HEK293 (cell line): ENCODE measurements around the gene MKI67.

ENCODE experiments used
- CTCF ChIA-PET: fragments of 350-600 bp; formaldehyde crosslinking; extraction: SDS; loops from one replicate; lab custom pipeline; 2021; ENCODE audit warnings: antibody characterized with exemption; lab: Yijun Ruan, JAX
- POLR2A ChIA-PET: fragments of 300-600 bp; formaldehyde crosslinking; extraction: SDS; loops from one replicate; lab custom pipeline; 2020; ENCODE audit warnings: antibody characterized with exemption, inconsistent platforms; lab: Yijun Ruan, JAX
- H3K27ac ChIP-seq: fragments of 200-500 bp; sonication (Bioruptor generic); 2 replicates; pipeline ENCODE4 v1.5.1; 2014; ENCODE audit warnings: low read depth, low read length, control low read depth, inconsistent platforms; ENCODE audit errors: extremely low read depth
- H3K36me3 ChIP-seq, 2 experiments: fragments of 200-500 bp in 1 of 2; sonication (Bioruptor generic) in 1 of 2; 1 replicate in 1 of 2; 2 replicates in 1 of 2; pipeline ENCODE4 v1.5.1; 2014 to 2017; ENCODE audit warnings: inconsistent platforms in 2 of 2, low read length in 2 of 2; ENCODE audit not compliant: control insufficient read depth in 2 of 2, insufficient read depth in 1 of 2
- H3K4me1 ChIP-seq: fragments of 200-500 bp; sonication (Bioruptor generic); 2 replicates; pipeline ENCODE4 v1.5.1; 2014; ENCODE audit warnings: mild to moderate bottlenecking, low read length, inconsistent platforms; ENCODE audit not compliant: control insufficient read depth, insufficient read depth
- H3K4me3 ChIP-seq: 2 replicates; pipeline ENCODE4 v1.5.1; 2011; ENCODE audit warnings: low read depth, mild to moderate bottlenecking, control low read depth, low read length, moderate library complexity
- H3K9me3 ChIP-seq: fragments of 200-500 bp; sonication (Bioruptor generic); 2 replicates; pipeline ENCODE4 v1.5.1; 2014; ENCODE audit warnings: low read depth, low read length, inconsistent platforms; ENCODE audit not compliant: control insufficient read depth, insufficient read depth
- HOXA7 ChIP-seq: sonication (generic); formaldehyde crosslinking; IDR thresholded peaks from 2 replicates; pipeline ENCODE4 v1.8.1; 2022; ENCODE audit warnings: missing genetic modification reagents, borderline replicate concordance
- RBAK ChIP-seq: fragments of 450-650 bp; formaldehyde crosslinking; IDR thresholded peaks from 2 replicates; pipeline ENCODE4 v1.5.1; 2016; ENCODE audit warnings: missing biosample characterization, missing genetic modification characterization
- WT1 ChIP-seq: fragments of 450-650 bp; formaldehyde crosslinking; IDR thresholded peaks from 2 replicates; pipeline ENCODE4 v1.5.1; 2016; ENCODE audit warnings: missing biosample characterization, missing genetic modification characterization
- ZIC2 ChIP-seq: fragments of 450-650 bp; formaldehyde crosslinking; IDR thresholded peaks from 2 replicates; pipeline ENCODE4 v1.5.1; 2016; ENCODE audit warnings: missing biosample characterization, missing genetic modification characterization
- ZNF132 ChIP-seq: fragments of 450-650 bp; formaldehyde crosslinking; IDR thresholded peaks from 2 replicates; pipeline ENCODE4 v1.5.1; 2017; ENCODE audit warnings: missing biosample characterization, missing genetic modification characterization, borderline replicate concordance
- ZNF155 ChIP-seq: fragments of 450-650 bp; formaldehyde crosslinking; IDR thresholded peaks from 2 replicates; pipeline ENCODE4 v1.5.1; 2016; ENCODE audit warnings: missing biosample characterization, missing genetic modification characterization
- ZNF184 ChIP-seq: fragments of 450-650 bp; IDR thresholded peaks from 2 replicates; pipeline ENCODE4 v1.5.1; 2018; ENCODE audit warnings: missing biosample characterization, mild to moderate bottlenecking, missing genetic modification characterization
- ZNF350 ChIP-seq: fragments of 450-650 bp; formaldehyde crosslinking; IDR thresholded peaks from 2 replicates; pipeline ENCODE4 v1.5.0; 2017; ENCODE audit warnings: missing biosample characterization, mild to moderate bottlenecking, missing genetic modification characterization
- ZNF473 ChIP-seq: fragments of 450-650 bp; formaldehyde crosslinking; IDR thresholded peaks from 2 replicates; pipeline ENCODE4 v1.5.1; 2017; ENCODE audit warnings: missing biosample characterization, missing genetic modification characterization
- ZNF548 ChIP-seq: fragments of 450-650 bp; formaldehyde crosslinking; IDR thresholded peaks from 2 replicates; pipeline ENCODE4 v1.5.1; 2016; ENCODE audit warnings: missing biosample characterization, missing genetic modification characterization
- ZNF654 ChIP-seq: fragments of 450-650 bp; formaldehyde crosslinking; IDR thresholded peaks from 2 replicates; pipeline ENCODE4 v1.5.1; 2016; ENCODE audit warnings: low read depth, missing biosample characterization, missing genetic modification characterization
- ZNF843 ChIP-seq: fragments of 450-650 bp; formaldehyde crosslinking; IDR thresholded peaks from 2 replicates; pipeline ENCODE4 v1.5.1; 2016; ENCODE audit warnings: missing biosample characterization, missing genetic modification characterization
- ZSCAN16 ChIP-seq: fragments of 450-650 bp; formaldehyde crosslinking; IDR thresholded peaks from 2 replicates; pipeline ENCODE4 v1.5.1; 2016; ENCODE audit warnings: missing biosample characterization, missing genetic modification characterization
- ZSCAN30 ChIP-seq: fragments of 450-650 bp; IDR thresholded peaks from 2 replicates; pipeline ENCODE4 v1.5.1; 2018; ENCODE audit warnings: missing biosample characterization, mild to moderate bottlenecking, missing genetic modification characterization, moderate library complexity
- TF ChIP-seq, protein P1 (sequence below): fragments of 450-650 bp; formaldehyde crosslinking; IDR thresholded peaks from 2 replicates; pipeline ENCODE4 v1.5.1; 2016; ENCODE audit warnings: missing biosample characterization, missing genetic modification characterization
- TF ChIP-seq, protein P2 (sequence below): IDR thresholded peaks from 2 replicates; pipeline ENCODE4 v1.6.1; 2011; ENCODE audit warnings: mild to moderate bottlenecking, low read depth, low read length, borderline replicate concordance
- TF ChIP-seq, protein P3 (sequence below): fragments of 450-650 bp; formaldehyde crosslinking; IDR thresholded peaks from 2 replicates; pipeline ENCODE4; 2016; ENCODE audit warnings: missing biosample characterization, missing genetic modification characterization
- TF ChIP-seq, protein P4 (sequence below): fragments of 450-650 bp; formaldehyde crosslinking; IDR thresholded peaks from 2 replicates; pipeline ENCODE4 v1.5.1; 2016; ENCODE audit warnings: missing biosample characterization, missing genetic modification characterization
- TF ChIP-seq, protein P5 (sequence below): fragments of 450-650 bp; formaldehyde crosslinking; IDR thresholded peaks from 2 replicates; pipeline ENCODE4 v1.5.1; 2016; ENCODE audit warnings: missing biosample characterization, missing genetic modification characterization, low read depth
- TF ChIP-seq, protein P6 (sequence below): fragments of 450-650 bp; formaldehyde crosslinking; IDR thresholded peaks from 2 replicates; pipeline ENCODE4 v1.5.1; 2016; ENCODE audit warnings: missing biosample characterization, missing genetic modification characterization

The MKI67 gene

DNA sequence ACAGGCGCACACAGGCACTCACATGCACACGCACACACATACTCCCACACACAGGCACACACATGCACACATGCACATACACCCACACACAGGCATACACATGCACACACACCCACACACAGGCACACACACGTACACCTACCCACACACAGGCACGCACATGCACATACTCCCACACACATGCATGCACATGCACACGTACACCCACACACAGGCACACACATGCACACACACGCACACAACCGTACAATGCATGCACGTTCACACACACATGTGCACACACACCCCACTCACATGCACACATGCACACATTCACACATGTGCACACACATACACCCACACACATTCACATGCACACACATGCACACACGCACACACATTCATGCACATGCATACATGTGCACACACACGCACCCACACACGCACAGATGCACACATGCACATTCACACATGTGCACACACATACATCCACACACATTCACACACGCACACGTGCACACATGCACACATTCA lies 59.3 kb downstream of the MKI67 start (continued):
- TF ChIP-seq ZNF350 (tag by site-specific recombination): no peak
- TF ChIP-seq, protein P1, sequence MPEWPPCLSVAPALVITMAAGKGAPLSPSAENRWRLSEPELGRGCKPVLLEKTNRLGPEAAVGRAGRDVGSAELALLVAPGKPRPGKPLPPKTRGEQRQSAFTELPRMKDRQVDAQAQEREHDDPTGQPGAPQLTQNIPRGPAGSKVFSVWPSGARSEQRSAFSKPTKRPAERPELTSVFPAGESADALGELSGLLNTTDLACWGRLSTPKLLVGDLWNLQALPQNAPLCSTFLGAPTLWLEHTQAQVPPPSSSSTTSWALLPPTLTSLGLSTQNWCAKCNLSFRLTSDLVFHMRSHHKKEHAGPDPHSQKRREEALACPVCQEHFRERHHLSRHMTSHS (tag by site-specific recombination): no peak
- TF ChIP-seq ZNF132 (tag by site-specific recombination): no peak
- no peak for TF ChIP-seq ZNF654 (tag by site-specific recombination)
- TF ChIP-seq, protein P2, sequence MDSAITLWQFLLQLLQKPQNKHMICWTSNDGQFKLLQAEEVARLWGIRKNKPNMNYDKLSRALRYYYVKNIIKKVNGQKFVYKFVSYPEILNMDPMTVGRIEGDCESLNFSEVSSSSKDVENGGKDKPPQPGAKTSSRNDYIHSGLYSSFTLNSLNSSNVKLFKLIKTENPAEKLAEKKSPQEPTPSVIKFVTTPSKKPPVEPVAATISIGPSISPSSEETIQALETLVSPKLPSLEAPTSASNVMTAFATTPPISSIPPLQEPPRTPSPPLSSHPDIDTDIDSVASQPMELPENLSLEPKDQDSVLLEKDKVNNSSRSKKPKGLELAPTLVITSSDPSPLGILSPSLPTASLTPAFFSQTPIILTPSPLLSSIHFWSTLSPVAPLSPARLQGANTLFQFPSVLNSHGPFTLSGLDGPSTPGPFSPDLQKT: no peak
- TF ChIP-seq, protein P3, sequence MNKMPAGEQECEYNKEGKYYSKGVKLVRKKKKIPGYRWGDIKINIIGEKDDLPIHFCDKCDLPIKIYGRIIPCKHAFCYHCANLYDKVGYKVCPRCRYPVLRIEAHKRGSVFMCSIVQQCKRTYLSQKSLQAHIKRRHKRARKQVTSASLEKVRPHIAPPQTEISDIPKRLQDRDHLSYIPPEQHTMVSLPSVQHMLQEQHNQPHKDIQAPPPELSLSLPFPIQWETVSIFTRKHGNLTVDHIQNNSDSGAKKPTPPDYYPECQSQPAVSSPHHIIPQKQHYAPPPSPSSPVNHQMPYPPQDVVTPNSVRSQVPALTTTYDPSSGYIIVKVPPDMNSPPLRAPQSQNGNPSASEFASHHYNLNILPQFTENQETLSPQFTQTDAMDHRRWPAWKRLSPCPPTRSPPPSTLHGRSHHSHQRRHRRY (tag by site-specific recombination): no peak
- no peak for TF ChIP-seq RBAK (tag by site-specific recombination)
- no peak for TF ChIP-seq WT1 (tag by site-specific recombination)

DNA sequence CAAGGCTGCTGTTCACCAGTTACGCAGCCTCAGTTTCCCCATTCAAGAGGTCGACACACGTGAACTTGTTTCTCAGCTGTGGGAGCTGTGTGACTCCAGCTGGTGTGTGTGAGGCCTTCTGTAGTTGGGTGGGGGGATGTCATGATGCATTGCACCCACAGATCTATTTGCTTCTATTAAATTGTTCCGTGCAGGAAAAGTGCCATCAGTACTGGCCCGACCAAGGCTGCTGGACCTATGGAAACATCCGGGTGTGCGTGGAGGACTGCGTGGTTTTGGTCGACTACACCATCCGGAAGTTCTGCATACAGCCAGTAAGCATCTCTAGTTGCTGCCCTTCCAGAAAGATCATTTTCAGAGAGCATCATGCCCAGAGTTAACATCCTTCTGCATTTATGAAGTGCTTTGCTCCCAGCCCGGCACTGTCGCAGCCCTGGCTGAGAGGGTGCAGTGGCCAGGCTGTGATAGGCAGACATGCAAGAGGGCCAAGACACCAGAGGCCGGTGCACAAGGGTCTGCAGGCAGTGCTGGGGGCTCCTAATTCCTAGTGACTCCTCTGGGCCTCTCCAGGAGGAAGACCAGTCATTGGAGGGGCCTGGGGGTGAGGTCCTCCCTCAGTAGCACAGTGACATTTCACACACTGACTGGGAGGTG lies 60.2 kb downstream of the MKI67 start:
- ChIA-PET CTCF (no interaction called here), POLR2A (no interaction called here)
- no peak overlapping the region for H3K4me3 ChIP-seq
- no peaks in the 10 kb centered on the region for H3K4me1 ChIP-seq
- no peak overlapping the region for H3K27ac ChIP-seq
- TF ChIP-seq, protein P4, sequence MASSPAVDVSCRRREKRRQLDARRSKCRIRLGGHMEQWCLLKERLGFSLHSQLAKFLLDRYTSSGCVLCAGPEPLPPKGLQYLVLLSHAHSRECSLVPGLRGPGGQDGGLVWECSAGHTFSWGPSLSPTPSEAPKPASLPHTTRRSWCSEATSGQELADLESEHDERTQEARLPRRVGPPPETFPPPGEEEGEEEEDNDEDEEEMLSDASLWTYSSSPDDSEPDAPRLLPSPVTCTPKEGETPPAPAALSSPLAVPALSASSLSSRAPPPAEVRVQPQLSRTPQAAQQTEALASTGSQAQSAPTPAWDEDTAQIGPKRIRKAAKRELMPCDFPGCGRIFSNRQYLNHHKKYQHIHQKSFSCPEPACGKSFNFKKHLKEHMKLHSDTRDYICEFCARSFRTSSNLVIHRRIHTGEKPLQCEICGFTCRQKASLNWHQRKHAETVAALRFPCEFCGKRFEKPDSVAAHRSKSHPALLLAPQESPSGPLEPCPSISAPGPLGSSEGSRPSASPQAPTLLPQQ (tag by site-specific recombination): no peak
- no peak for TF ChIP-seq ZIC2 (tag by site-specific recombination)
- no peak for TF ChIP-seq ZNF548 (tag by site-specific recombination)
- TF ChIP-seq, protein P5, sequence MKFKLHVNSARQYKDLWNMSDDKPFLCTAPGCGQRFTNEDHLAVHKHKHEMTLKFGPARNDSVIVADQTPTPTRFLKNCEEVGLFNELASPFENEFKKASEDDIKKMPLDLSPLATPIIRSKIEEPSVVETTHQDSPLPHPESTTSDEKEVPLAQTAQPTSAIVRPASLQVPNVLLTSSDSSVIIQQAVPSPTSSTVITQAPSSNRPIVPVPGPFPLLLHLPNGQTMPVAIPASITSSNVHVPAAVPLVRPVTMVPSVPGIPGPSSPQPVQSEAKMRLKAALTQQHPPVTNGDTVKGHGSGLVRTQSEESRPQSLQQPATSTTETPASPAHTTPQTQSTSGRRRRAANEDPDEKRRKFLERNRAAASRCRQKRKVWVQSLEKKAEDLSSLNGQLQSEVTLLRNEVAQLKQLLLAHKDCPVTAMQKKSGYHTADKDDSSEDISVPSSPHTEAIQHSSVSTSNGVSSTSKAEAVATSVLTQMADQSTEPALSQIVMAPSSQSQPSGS: no peak
- no peak for TF ChIP-seq ZNF155 (tag by site-specific recombination)
- no peak for TF ChIP-seq HOXA7 (CRISPR knock-in tag)
- TF ChIP-seq, protein P6, sequence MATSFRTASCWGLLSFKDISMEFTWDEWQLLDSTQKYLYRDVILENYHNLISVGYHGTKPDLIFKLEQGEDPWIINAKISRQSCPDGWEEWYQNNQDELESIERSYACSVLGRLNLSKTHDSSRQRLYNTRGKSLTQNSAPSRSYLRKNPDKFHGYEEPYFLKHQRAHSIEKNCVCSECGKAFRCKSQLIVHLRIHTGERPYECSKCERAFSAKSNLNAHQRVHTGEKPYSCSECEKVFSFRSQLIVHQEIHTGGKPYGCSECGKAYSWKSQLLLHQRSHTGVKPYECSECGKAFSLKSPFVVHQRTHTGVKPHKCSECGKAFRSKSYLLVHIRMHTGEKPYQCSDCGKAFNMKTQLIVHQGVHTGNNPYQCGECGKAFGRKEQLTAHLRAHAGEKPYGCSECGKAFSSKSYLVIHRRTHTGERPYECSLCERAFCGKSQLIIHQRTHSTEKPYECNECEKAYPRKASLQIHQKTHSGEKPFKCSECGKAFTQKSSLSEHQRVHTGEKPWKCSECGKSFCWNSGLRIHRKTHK (tag by site-specific recombination): no peak
- TF ChIP-seq WT1 (tag by site-specific recombination): no peak
- TF ChIP-seq ZSCAN16: no peak
- TF ChIP-seq ZNF184 (tag by site-specific recombination): no peak
- no peak for TF ChIP-seq ZNF843
- TF ChIP-seq ZSCAN30 (tag by site-specific recombination): no peak
- TF ChIP-seq ZNF473 (tag by site-specific recombination): no peak
- TF ChIP-seq, all 188 proteins: peak for 0
- Histone ChIP-seq H3K9me3 (no peaks in the 10 kb centered on the region), H3K36me3 (peaks cover 5 to 40% of the 10 kb centered on the region in 2 experiments; a peak in 2 of 3 replicates)
